Stimulated activated CD8-positive, alpha-beta memory T cell treated with anti-CD3 and anti-CD28 coated beads, Interleukin-12 subunit alpha, Interleukin-12 subunit beta, amount 100 ng/mL, for 4 hours (primary cell): ENCODE results near the gene FER1L5.
A peak's percentile ranks its signal among the peaks of the same experiment; 100 is the strongest.
"Not testable (repeated sequence)": the region's sequence is repeated elsewhere in the genome, so short reads cannot be mapped to it uniquely, and the experiment has no call there.

Source experiments
- DNase-seq: peaks from one replicate; pipeline ENCODE4 v3.0.0-alpha.2; 2020; ENCODE audit warnings: low read depth

The FER1L5 gene

GRCh38 chr2:96636551-96637171 is 5.9 kb upstream of the FER1L5 start:
- no peak for DNase-seq

GRCh38 chr2:96637385-96638143 is 5.0 kb upstream of the FER1L5 start:
- DNase-seq, result peak; percentile 72

GRCh38 chr2:96638144-96639121 is 4.1 kb upstream of the FER1L5 start, which contains the start of gene KANSL3:
TSS of gene KANSL3 (minus strand) at chr2:96638312. CDS start at chr2:96637135, 1,177 bp downstream.
- DNase-seq, result peak; percentile 82

GRCh38 chr2:96647681-96648080 is 5.1 kb downstream of the FER1L5 start:
- no peak for DNase-seq

GRCh38 chr2:96648306-96648930 is 5.9 kb downstream of the FER1L5 start:
- DNase-seq, result no peak

GRCh38 chr2:96649342-96649741 is 6.8 kb downstream of the FER1L5 start:
- no peak for DNase-seq

- no peak for DNase-seq
Measured at GRCh38 chr2:96651793-96652192, 9.2 kb downstream of the FER1L5 start.

- not testable (repeated sequence) for DNase-seq
Measured at GRCh38 chr2:96654791-96655190, 12.2 kb downstream of the FER1L5 start.

- no peak for DNase-seq
Measured at GRCh38 chr2:96655526-96655925, 13.0 kb downstream of the FER1L5 start.

- no peak for DNase-seq
Measured at GRCh38 chr2:96656540-96656939, 14.0 kb downstream of the FER1L5 start.

- no peak for DNase-seq
Measured at GRCh38 chr2:96661324-96661723, 18.8 kb downstream of the FER1L5 start.

GRCh38 chr2:96662360-96662759 is 19.8 kb downstream of the FER1L5 start:
- DNase-seq, result no peak

- no peak for DNase-seq
Measured at GRCh38 chr2:96663177-96663576, 20.6 kb downstream of the FER1L5 start.

- DNase-seq, result no peak
Measured at GRCh38 chr2:96663829-96664228, 21.3 kb downstream of the FER1L5 start.

GRCh38 chr2:96664366-96664925 is 21.9 kb downstream of the FER1L5 start:
- DNase-seq, result no peak

GRCh38 chr2:96665083-96665569 is 22.6 kb downstream of the FER1L5 start:
- DNase-seq, result no peak

- DNase-seq, result not testable (repeated sequence)
Measured at GRCh38 chr2:96665717-96666116, 23.2 kb downstream of the FER1L5 start.

GRCh38 chr2:96668771-96669170 is 26.2 kb downstream of the FER1L5 start:
- DNase-seq, result no peak

GRCh38 chr2:96669539-96670215 is 27.1 kb downstream of the FER1L5 start:
- no peak for DNase-seq

GRCh38 chr2:96679848-96680247 is 37.3 kb downstream of the FER1L5 start:
- no peak for DNase-seq
